HG02885 (cell line): ENCODE data around the gene SH3D21.
A peak's percentile ranks its signal among the peaks of the same experiment; 100 is the strongest.

Experiments
- ATAC-seq: cut with Tn5 transposase; IDR thresholded peaks from one replicate; pipeline ENCODE4 v1.9.1; 2021; ENCODE audit warnings: mild to moderate bottlenecking; ENCODE audit not compliant: unreplicated experiment, poor library complexity

SH3D21 gene

GRCh38 chr1:36306210-36306901 is at the start of gene SH3D21:
TSS of gene SH3D21 (plus strand) at chr1:36306368. CDS start at chr1:36306421, 53 bp downstream.
- ATAC-seq: peak; percentile 29

GRCh38 chr1:36256558-36257374 is 49.4 kb upstream of the SH3D21 start:
- no peak for ATAC-seq

- ATAC-seq: no peak
Observed at GRCh38 chr1:36257375-36257767, 48.8 kb upstream of the SH3D21 start.

GRCh38 chr1:36258960-36259344 is 47.2 kb upstream of the SH3D21 start:
- no peak for ATAC-seq

GRCh38 chr1:36268981-36269380 is 37.2 kb upstream of the SH3D21 start:
- no peak for ATAC-seq

- ATAC-seq: no peak
Observed at GRCh38 chr1:36269408-36269838, 36.7 kb upstream of the SH3D21 start.

GRCh38 chr1:36273024-36273423 is 33.1 kb upstream of the SH3D21 start:
- ATAC-seq: no peak

- ATAC-seq: no peak
Observed at GRCh38 chr1:36274201-36274600, 32.0 kb upstream of the SH3D21 start.

- no peak for ATAC-seq
Observed at GRCh38 chr1:36276688-36277087, 29.5 kb upstream of the SH3D21 start.

GRCh38 chr1:36279110-36279788 is 26.9 kb upstream of the SH3D21 start:
- no peak for ATAC-seq

GRCh38 chr1:36279789-36280296 is 26.3 kb upstream of the SH3D21 start:
- ATAC-seq: no peak

GRCh38 chr1:36284061-36284460 is 22.1 kb upstream of the SH3D21 start:
- ATAC-seq: no peak

GRCh38 chr1:36284517-36284916 is 21.7 kb upstream of the SH3D21 start:
- ATAC-seq: no peak

- ATAC-seq: no peak
Observed at GRCh38 chr1:36285443-36286101, 20.6 kb upstream of the SH3D21 start.

GRCh38 chr1:36286802-36287201 is 19.4 kb upstream of the SH3D21 start:
- ATAC-seq: no peak

GRCh38 chr1:36287595-36287994 is 18.6 kb upstream of the SH3D21 start:
- ATAC-seq: no peak

GRCh38 chr1:36295390-36295789 is 10.8 kb upstream of the SH3D21 start:
- ATAC-seq: no peak

- ATAC-seq: no peak
Observed at GRCh38 chr1:36297062-36297461, 9.1 kb upstream of the SH3D21 start.

- no peak for ATAC-seq
Observed at GRCh38 chr1:36298640-36299039, 7.5 kb upstream of the SH3D21 start.

- no peak for ATAC-seq
Observed at GRCh38 chr1:36300526-36300925, 5.6 kb upstream of the SH3D21 start.
